PC-9 (cell line): Measurements from ENCODE around the gene C1QL2. TPM values are rescaled to one million over a fixed set of nuclear protein-coding genes. Genes with fewer than 3 reads are reported as not detected.

Experiments
- BruUV-seq: library from RNA; stranded (reverse); fragments of 400-500 nt; replicated peaks from 2 replicates; lab custom pipeline; 2021; lab: Mats Ljungman, UMichigan
- CTCF ChIA-PET: fragments of 300-600 bp; sonication (Branson Sonifier 250); formaldehyde crosslinking; loops from one replicate; lab custom pipeline; 2022; ENCODE audit warnings: antibody characterized with exemption; lab: Charles Lee
- POLR2A ChIA-PET: fragments of 300-600 bp; sonication (Branson Sonifier 250); formaldehyde crosslinking; loops from one replicate; lab custom pipeline; 2022; ENCODE audit warnings: antibody characterized with exemption; ENCODE audit not compliant: unreplicated experiment; lab: Charles Lee
- DNase-seq, 2 experiments: peaks; one replicate each; pipeline versions ENCODE4 v3.0.0 to v3.0.0-alpha.2; 2015 to 2022; ENCODE audit warnings: mixed read lengths in 1 of 2
- H2AFZ ChIP-seq: fragments of 200-600 bp; sonication (generic); 2 replicates; pipeline ENCODE4 v1.8.1; 2017; ENCODE audit warnings: antibody characterized with exemption
- H3F3A ChIP-seq: fragments of 200-600 bp; sonication (generic); 2 replicates; pipeline ENCODE4 v1.8.1; 2017; ENCODE audit warnings: antibody characterized with exemption, mild to moderate bottlenecking, low read depth; ENCODE audit not compliant: insufficient read depth
- H3K27ac ChIP-seq: fragments of 200-600 bp; sonication (generic); 2 replicates; pipeline ENCODE4 v1.6.1; 2016; ENCODE audit warnings: mixed run types
- H3K27me3 ChIP-seq: fragments of 200-600 bp; sonication (generic); 2 replicates; pipeline ENCODE4 v1.6.1; 2016; ENCODE audit warnings: low read depth, mixed run types; ENCODE audit not compliant: insufficient read depth
- H3K36me3 ChIP-seq: fragments of 200-600 bp; sonication (generic); 2 replicates; pipeline ENCODE4 v1.6.1; 2016; ENCODE audit warnings: low read depth, mixed run types
- H3K4me1 ChIP-seq: fragments of 200-600 bp; sonication (generic); replicated peaks from 2 replicates; pipeline ENCODE4 v1.6.1; 2016; ENCODE audit warnings: mixed run types; ENCODE audit not compliant: insufficient read depth
- H3K4me2 ChIP-seq: fragments of 200-600 bp; sonication (generic); 2 replicates; pipeline ENCODE4 v1.6.1; 2017; ENCODE audit warnings: mixed run types
- H3K4me3 ChIP-seq: fragments of 200-600 bp; sonication (generic); 2 replicates; pipeline ENCODE4 v1.6.1; 2016; ENCODE audit warnings: mixed run types
- H3K79me2 ChIP-seq: fragments of 200-600 bp; sonication (generic); 2 replicates; pipeline ENCODE4 v1.6.1; 2017; ENCODE audit warnings: low read depth, mixed run types
- H3K9me2 ChIP-seq: fragments of 200-600 bp; sonication (generic); 2 replicates; pipeline ENCODE4 v1.8.1; 2017; ENCODE audit warnings: mild to moderate bottlenecking; ENCODE audit not compliant: insufficient read depth
- H3K9me3 ChIP-seq: fragments of 200-600 bp; sonication (generic); 2 replicates; pipeline ENCODE4 v1.8.1; 2016; ENCODE audit warnings: low read depth; ENCODE audit not compliant: insufficient read depth
- H4K20me1 ChIP-seq: fragments of 200-600 bp; sonication (generic); 2 replicates; pipeline ENCODE4 v1.8.1; 2017; ENCODE audit not compliant: insufficient read depth
- CTCF ChIP-seq: fragments of 200-600 bp; sonication (generic); conservative IDR thresholded peaks from 2 replicates; pipeline ENCODE4 v1.6.1; 2017; ENCODE audit warnings: mixed run types, antibody characterized with exemption, mild to moderate bottlenecking, moderate library complexity
- EZH2 ChIP-seq: fragments of 200-600 bp; sonication (generic); IDR thresholded peaks from 2 replicates; pipeline ENCODE4 v1.8.0; 2017; ENCODE audit warnings: antibody characterized with exemption, low read depth
- intact Hi-C: fragments of 100-400 bp; cut with micrococcal nuclease; formaldehyde crosslinking; loops from one replicate; pipeline ENCODE4 v1.10.0; 2022; ENCODE audit not compliant: unreplicated experiment
- total RNA-seq: library from RNA; stranded (reverse); gene quantifications from 2 replicates; pipeline ENCODE4 v1.2.3, GENCODE V29; 2021

The C1QL2 gene
- total RNA-seq, 1 experiment from 2014 or later, result not detected

GRCh38 chr2:119119076-119119785 lies 39.3 kb downstream of the C1QL2 start:
- H3K4me3 ChIP-seq, result no peak overlapping the region
- H3K4me2 ChIP-seq, result no peak overlapping the region

GRCh38 chr2:119117891-119118882 lies 40.4 kb downstream of the C1QL2 start:
- no peaks in the 10 kb centered on the region for H3K79me2 ChIP-seq
- no peaks in the 10 kb centered on the region for H3K9me2 ChIP-seq
- H3F3A ChIP-seq, result no peaks in the 10 kb centered on the region
- no peak overlapping the region for H3K4me3 ChIP-seq
- BruUV-seq, result no TSS peak
- POLR2A ChIA-PET, result no interaction called here
- no peak overlapping the region for H3K27ac ChIP-seq
- H3K4me2 ChIP-seq, result no peak overlapping the region
- no peaks in the 10 kb centered on the region for H3K36me3 ChIP-seq
- no peak overlapping the region for H2AFZ ChIP-seq
- no peaks in the 10 kb centered on the region for H4K20me1 ChIP-seq
- no peaks in the 10 kb centered on the region; the same call in 1 of the 2 replicates for H3K4me1 ChIP-seq
- CTCF ChIA-PET, result no interaction called here
- H3K27me3 ChIP-seq, result no peaks in the 10 kb centered on the region
- DNase-seq, result no peak
- no peaks in the 10 kb centered on the region; the same call in none of the 2 replicates for H3K9me3 ChIP-seq
- intact Hi-C loops, result no loop called here
- TF ChIP-seq CTCF (no peak), EZH2 (no peak)

More at GRCh38 chr2:119119076-119119785, 39.3 kb downstream of the C1QL2 start:
- Histone ChIP-seq H3K27ac (no peak overlapping the region), H3K4me1 (no peaks in the 10 kb centered on the region; the same call in 1 of the 2 replicates), H4K20me1 (no peaks in the 10 kb centered on the region), H3K9me2 (no peaks in the 10 kb centered on the region), H3K36me3 (no peaks in the 10 kb centered on the region), H3K9me3 (no peaks in the 10 kb centered on the region; the same call in none of the 2 replicates), H3K27me3 (no peaks in the 10 kb centered on the region), H3K79me2 (no peaks in the 10 kb centered on the region), H3F3A (no peaks in the 10 kb centered on the region), H2AFZ (no peak overlapping the region)
- intact Hi-C loops, result no loop called here
- no TSS peak for BruUV-seq
- ChIA-PET POLR2A (no interaction called here), CTCF (no interaction called here)
- no peak for TF ChIP-seq EZH2
- no peak for TF ChIP-seq CTCF
- DNase-seq, result no peak

- H3K79me2 ChIP-seq, result no peaks in the 10 kb centered on the region
- no peak for TF ChIP-seq EZH2
- TF ChIP-seq CTCF, result no peak
- no peak for DNase-seq
- H2AFZ ChIP-seq, result no peak overlapping the region
- no peaks in the 10 kb centered on the region for H3K36me3 ChIP-seq
- BruUV-seq, result no TSS peak
- peaks cover 2% of the 10 kb centered on the region; the same call in 1 of the 2 replicates for H3K9me3 ChIP-seq
- no peaks in the 10 kb centered on the region for H3K9me2 ChIP-seq
- H3K27me3 ChIP-seq, result no peaks in the 10 kb centered on the region
- H3K4me3 ChIP-seq, result no peak overlapping the region
- no peaks in the 10 kb centered on the region for H4K20me1 ChIP-seq
- CTCF ChIA-PET, result no interaction called here
- no peak overlapping the region for H3K4me2 ChIP-seq
- H3F3A ChIP-seq, result peaks cover 1% of the 10 kb centered on the region; the same call in 1 of the 2 replicates
- POLR2A ChIA-PET, result no interaction called here
- peaks cover 4% of the 10 kb centered on the region for H3K4me1 ChIP-seq
- H3K27ac ChIP-seq, result no peak overlapping the region
- intact Hi-C loops, result no loop called here
Measured at GRCh38 chr2:119117408-119117807, 41.1 kb downstream of the C1QL2 start.
